ENCODE measurements around the gene HOXD10. TPM values are rescaled to one million over a fixed set of nuclear protein-coding genes. Genes with fewer than 3 reads are reported as not detected.
A peak's percentile ranks its signal among the peaks of the same experiment; 100 is the strongest.

Gene HOXD10
- total and polyA plus RNA-seq, 2 experiments from 2014 or later, result not detected

DNA sequence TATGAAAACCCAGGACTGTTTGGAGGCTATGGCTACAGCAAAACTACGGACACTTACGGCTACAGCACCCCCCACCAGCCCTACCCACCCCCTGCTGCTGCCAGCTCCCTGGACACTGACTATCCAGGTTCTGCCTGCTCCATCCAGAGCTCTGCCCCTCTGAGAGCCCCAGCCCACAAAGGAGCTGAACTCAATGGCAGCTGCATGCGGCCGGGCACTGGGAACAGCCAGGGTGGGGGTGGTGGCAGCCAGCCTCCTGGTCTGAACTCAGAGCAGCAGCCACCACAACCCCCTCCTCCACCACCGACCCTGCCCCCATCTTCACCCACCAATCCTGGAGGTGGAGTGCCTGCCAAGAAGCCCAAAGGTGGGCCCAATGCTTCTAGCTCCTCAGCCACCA lies 52.6 kb downstream of the HOXD10 start (continued):
- TF ChIP-seq, protein P1, sequence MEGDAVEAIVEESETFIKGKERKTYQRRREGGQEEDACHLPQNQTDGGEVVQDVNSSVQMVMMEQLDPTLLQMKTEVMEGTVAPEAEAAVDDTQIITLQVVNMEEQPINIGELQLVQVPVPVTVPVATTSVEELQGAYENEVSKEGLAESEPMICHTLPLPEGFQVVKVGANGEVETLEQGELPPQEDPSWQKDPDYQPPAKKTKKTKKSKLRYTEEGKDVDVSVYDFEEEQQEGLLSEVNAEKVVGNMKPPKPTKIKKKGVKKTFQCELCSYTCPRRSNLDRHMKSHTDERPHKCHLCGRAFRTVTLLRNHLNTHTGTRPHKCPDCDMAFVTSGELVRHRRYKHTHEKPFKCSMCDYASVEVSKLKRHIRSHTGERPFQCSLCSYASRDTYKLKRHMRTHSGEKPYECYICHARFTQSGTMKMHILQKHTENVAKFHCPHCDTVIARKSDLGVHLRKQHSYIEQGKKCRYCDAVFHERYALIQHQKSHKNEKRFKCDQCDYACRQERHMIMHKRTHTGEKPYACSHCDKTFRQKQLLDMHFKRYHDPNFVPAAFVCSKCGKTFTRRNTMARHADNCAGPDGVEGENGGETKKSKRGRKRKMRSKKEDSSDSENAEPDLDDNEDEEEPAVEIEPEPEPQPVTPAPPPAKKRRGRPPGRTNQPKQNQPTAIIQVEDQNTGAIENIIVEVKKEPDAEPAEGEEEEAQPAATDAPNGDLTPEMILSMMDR (conservative IDR thresholded peaks at IDR 0.05; ENCODE audit: low read depth in 2 of 2), result no peak
- TF ChIP-seq NANOG (IDR thresholded peaks at IDR 0.05; ENCODE audit: borderline replicate concordance) (no peak), POLR2AphosphoS5 (IDR thresholded peaks at IDR 0.05; ENCODE audit: low read depth) (no peak), JUNB (IDR thresholded peaks at IDR 0.05; ENCODE audit: unreplicated experiment) (no peak), ZNF114 (CRISPR knock-in tag; IDR thresholded peaks at IDR 0.05) (no peak)

MicroRNAs within 50 kb of the gene (microRNA counts, 767-probe panel; counts per million panel counts)
- microRNA hsa-miR-10b-5p, result not detected

Small RNA genes within 50 kb of the gene (microRNA-seq; reads per million reads assigned to microRNA genes)
- 3.8 reads per million, percentile 15 among the genes with 10 or more reads in this experiment for gene MIR10B

Small RNA genes within 50 kb of the gene (small RNA-seq; reads per million reads assigned to genes)
- 13.4 reads per million, percentile 97 among the genes with 10 or more reads in this experiment for gene MIR10B (ENCODE audit: low replicate concordance)

Other genes starting within 250 kb of the HOXD10 start
- 6.1 and 8.1 TPM in 2 replicates for gene LNPK, start 114.5 kb upstream of the HOXD10 start, total RNA-seq (2014; rRNA removed; shearing (Covaris generic))
- gene LNPK, start 114.5 kb upstream of the HOXD10 start, polyA plus RNA-seq (2016; fragmentation: Nextera tagmentation; extraction: Ambion mirVana), result 5.2 and 5.4 TPM in 2 replicates
- gene EVX2, start 32.8 kb upstream of the HOXD10 start, total RNA-seq (2014; rRNA removed; shearing (Covaris generic)), result 0.03 and 0.04 TPM in 2 replicates
- not detected in 2 replicates for gene EVX2, start 32.8 kb upstream of the HOXD10 start, polyA plus RNA-seq (2016; fragmentation: Nextera tagmentation; extraction: Ambion mirVana)
- gene HOXD13, start 24.1 kb upstream of the HOXD10 start, total RNA-seq (2014; rRNA removed; shearing (Covaris generic)), result 0.47 TPM in 1 of 2 replicates, not detected in the other
- gene HOXD13, start 24.1 kb upstream of the HOXD10 start, polyA plus RNA-seq (2016; fragmentation: Nextera tagmentation; extraction: Ambion mirVana), result not detected in 2 replicates
- not detected in 2 replicates for gene HOXD12, start 17.0 kb upstream of the HOXD10 start, total RNA-seq (2014; rRNA removed; shearing (Covaris generic))
- gene HOXD12, start 17.0 kb upstream of the HOXD10 start, polyA plus RNA-seq (2016; fragmentation: Nextera tagmentation; extraction: Ambion mirVana), result not detected in 2 replicates
- not detected in 2 replicates for gene HOXD11, start 9.5 kb upstream of the HOXD10 start, total RNA-seq (2014; rRNA removed; shearing (Covaris generic))
- not detected in 2 replicates for gene HOXD11, start 9.5 kb upstream of the HOXD10 start, polyA plus RNA-seq (2016; fragmentation: Nextera tagmentation; extraction: Ambion mirVana)
- not detected in 2 replicates for gene HOXD9, start 5.9 kb downstream of the HOXD10 start, total RNA-seq (2014; rRNA removed; shearing (Covaris generic))
- gene HOXD9, start 5.9 kb downstream of the HOXD10 start, polyA plus RNA-seq (2016; fragmentation: Nextera tagmentation; extraction: Ambion mirVana), result not detected in 2 replicates
- not detected in 2 replicates for gene HOXD8, start 12.9 kb downstream of the HOXD10 start, total RNA-seq (2014; rRNA removed; shearing (Covaris generic))
- gene HOXD8, start 12.9 kb downstream of the HOXD10 start, polyA plus RNA-seq (2016; fragmentation: Nextera tagmentation; extraction: Ambion mirVana), result not detected in 2 replicates
- gene HOXD4, start 34.8 kb downstream of the HOXD10 start, total RNA-seq (2014; rRNA removed; shearing (Covaris generic)), result not detected in 2 replicates
- gene HOXD4, start 34.8 kb downstream of the HOXD10 start, polyA plus RNA-seq (2016; fragmentation: Nextera tagmentation; extraction: Ambion mirVana), result not detected in 2 replicates
- not detected in 2 replicates for gene HOXD3, start 40.5 kb downstream of the HOXD10 start, total RNA-seq (2014; rRNA removed; shearing (Covaris generic))
- gene HOXD3, start 40.5 kb downstream of the HOXD10 start, polyA plus RNA-seq (2016; fragmentation: Nextera tagmentation; extraction: Ambion mirVana), result not detected in 2 replicates
- gene HOXD1, start 71.9 kb downstream of the HOXD10 start, total RNA-seq (2014; rRNA removed; shearing (Covaris generic)), result 0.39 TPM in 1 of 2 replicates, not detected in the other
- not detected in 2 replicates for gene HOXD1, start 71.9 kb downstream of the HOXD10 start, polyA plus RNA-seq (2016; fragmentation: Nextera tagmentation; extraction: Ambion mirVana)
- gene MTX2, start 152.7 kb downstream of the HOXD10 start, total RNA-seq (2014; rRNA removed; shearing (Covaris generic)), result 37.5 and 51.8 TPM in 2 replicates
- gene MTX2, start 152.7 kb downstream of the HOXD10 start, polyA plus RNA-seq (2016; fragmentation: Nextera tagmentation; extraction: Ambion mirVana), result 81.7 and 93.4 TPM in 2 replicates

Measured in GM23338 (cell line).